KMS-11 (cell line): ENCODE measurements around the gene DSCAML1.

Experiments
- H2AFZ ChIP-seq: fragments of 200-600 bp; sonication (generic); 2 replicates; pipeline ENCODE4 v1.6.1; 2016; ENCODE audit warnings: antibody characterized with exemption, mixed run types, low read depth
- H3K27ac ChIP-seq: fragments of 200-600 bp; sonication (generic); 2 replicates; pipeline ENCODE4 v1.6.1; 2016; ENCODE audit warnings: mild to moderate bottlenecking, mixed run types
- H3K27me3 ChIP-seq: fragments of 200-600 bp; sonication (generic); 2 replicates; pipeline ENCODE4 v1.6.1; 2017; ENCODE audit warnings: mild to moderate bottlenecking, low read depth, mixed run types, moderate library complexity; ENCODE audit not compliant: insufficient read depth
- H3K36me3 ChIP-seq: fragments of 200-600 bp; sonication (generic); 2 replicates; pipeline ENCODE4 v1.6.1; 2017; ENCODE audit warnings: mild to moderate bottlenecking, mixed run types; ENCODE audit not compliant: insufficient read depth
- H3K4me1 ChIP-seq: fragments of 200-600 bp; sonication (generic); 2 replicates; pipeline ENCODE4 v1.6.1; 2016; ENCODE audit warnings: mild to moderate bottlenecking, low read depth, mixed run types; ENCODE audit not compliant: poor library complexity, severe bottlenecking
- H3K4me2 ChIP-seq: fragments of 200-600 bp; sonication (generic); 2 replicates; pipeline ENCODE4 v1.7.0; 2016; ENCODE audit warnings: mild to moderate bottlenecking, mixed run types
- H3K4me3 ChIP-seq: fragments of 200-600 bp; sonication (generic); IDR thresholded peaks from 2 replicates; pipeline ENCODE4 v1.6.1; 2017; ENCODE audit warnings: low read depth, low read length, mixed read lengths; ENCODE audit not compliant: insufficient read depth
- H3K79me2 ChIP-seq: fragments of 200-600 bp; sonication (generic); 2 replicates; pipeline ENCODE4 v1.6.1; 2016; ENCODE audit warnings: low read depth, mixed run types; ENCODE audit not compliant: insufficient read depth
- H3K9ac ChIP-seq: fragments of 200-600 bp; sonication (generic); 2 replicates; pipeline ENCODE4 v1.6.1; 2016; ENCODE audit warnings: mild to moderate bottlenecking, mixed run types
- H4K20me1 ChIP-seq: fragments of 200-600 bp; sonication (generic); 2 replicates; pipeline ENCODE4 v1.6.1; 2016; ENCODE audit warnings: mild to moderate bottlenecking, mixed run types; ENCODE audit not compliant: insufficient read depth
- TF ChIP-seq, protein P1 (sequence below): fragments of 200-600 bp; sonication (generic); conservative IDR thresholded peaks from 2 replicates; pipeline ENCODE4 v1.6.1; 2017; ENCODE audit warnings: low read depth, mild to moderate bottlenecking, antibody characterized with exemption, low read length, moderate library complexity, mixed read lengths

The DSCAML1 gene

GRCh38 chr11:117679461-117679860 lies 117.6 kb downstream of the DSCAML1 start:
- TF ChIP-seq, protein P1, sequence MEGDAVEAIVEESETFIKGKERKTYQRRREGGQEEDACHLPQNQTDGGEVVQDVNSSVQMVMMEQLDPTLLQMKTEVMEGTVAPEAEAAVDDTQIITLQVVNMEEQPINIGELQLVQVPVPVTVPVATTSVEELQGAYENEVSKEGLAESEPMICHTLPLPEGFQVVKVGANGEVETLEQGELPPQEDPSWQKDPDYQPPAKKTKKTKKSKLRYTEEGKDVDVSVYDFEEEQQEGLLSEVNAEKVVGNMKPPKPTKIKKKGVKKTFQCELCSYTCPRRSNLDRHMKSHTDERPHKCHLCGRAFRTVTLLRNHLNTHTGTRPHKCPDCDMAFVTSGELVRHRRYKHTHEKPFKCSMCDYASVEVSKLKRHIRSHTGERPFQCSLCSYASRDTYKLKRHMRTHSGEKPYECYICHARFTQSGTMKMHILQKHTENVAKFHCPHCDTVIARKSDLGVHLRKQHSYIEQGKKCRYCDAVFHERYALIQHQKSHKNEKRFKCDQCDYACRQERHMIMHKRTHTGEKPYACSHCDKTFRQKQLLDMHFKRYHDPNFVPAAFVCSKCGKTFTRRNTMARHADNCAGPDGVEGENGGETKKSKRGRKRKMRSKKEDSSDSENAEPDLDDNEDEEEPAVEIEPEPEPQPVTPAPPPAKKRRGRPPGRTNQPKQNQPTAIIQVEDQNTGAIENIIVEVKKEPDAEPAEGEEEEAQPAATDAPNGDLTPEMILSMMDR = no peak
- H3K27me3 ChIP-seq = no peaks in the 10 kb centered on the region
- H2AFZ ChIP-seq = no peak overlapping the region
- H3K4me1 ChIP-seq = no peaks in the 10 kb centered on the region
- H3K79me2 ChIP-seq = no peaks in the 10 kb centered on the region
- H4K20me1 ChIP-seq = no peaks in the 10 kb centered on the region
- H3K4me3 ChIP-seq = no peak overlapping the region
- no peak overlapping the region for H3K4me2 ChIP-seq
- H3K9ac ChIP-seq = no peak overlapping the region
- no peak overlapping the region for H3K27ac ChIP-seq
- no peaks in the 10 kb centered on the region for H3K36me3 ChIP-seq

DNA sequence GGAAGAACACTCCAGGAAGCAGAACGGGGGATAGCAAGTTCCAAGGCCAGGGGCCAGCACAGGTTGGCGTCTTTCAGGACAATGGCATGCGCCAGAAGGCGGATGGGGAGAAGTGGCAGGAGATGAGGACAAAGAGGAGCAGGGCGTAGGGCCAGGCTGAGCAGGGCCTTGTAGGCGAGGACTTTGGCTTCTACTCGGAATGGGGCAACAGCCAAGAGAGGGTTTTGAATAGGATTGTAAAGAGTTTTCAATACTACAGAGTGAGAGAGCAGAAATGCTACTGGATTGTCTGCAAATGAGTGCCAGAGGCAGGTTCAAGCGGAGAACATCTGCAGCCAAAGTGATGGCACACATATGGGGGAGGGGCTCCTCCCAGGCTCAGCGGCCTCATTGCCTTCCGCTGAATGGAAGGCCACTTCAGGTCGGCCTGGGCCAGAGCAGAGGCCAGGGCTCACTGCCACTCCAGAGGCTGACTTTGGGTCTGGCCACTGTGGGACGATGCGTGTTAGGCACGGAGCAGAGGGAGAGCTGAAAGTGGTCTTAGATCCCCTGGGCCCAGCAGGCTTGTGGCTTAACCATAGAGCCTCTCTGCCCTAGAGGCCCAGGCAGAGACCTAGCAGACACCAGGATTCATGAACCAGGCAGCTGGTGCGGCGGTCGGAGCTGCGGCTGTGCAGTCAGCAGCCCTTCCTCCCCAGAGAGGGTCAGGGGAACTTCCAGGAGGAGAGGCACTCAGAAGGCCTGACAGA lies 118.2 kb downstream of the DSCAML1 start:
- no peaks in the 10 kb centered on the region for H3K27me3 ChIP-seq
- TF ChIP-seq, protein P1 = no peak
- H3K4me3 ChIP-seq = no peak overlapping the region
- no peaks in the 10 kb centered on the region for H3K36me3 ChIP-seq
- no peak overlapping the region for H3K27ac ChIP-seq
- no peaks in the 10 kb centered on the region for H3K4me1 ChIP-seq
- no peaks in the 10 kb centered on the region for H3K79me2 ChIP-seq
- H2AFZ ChIP-seq = no peak overlapping the region
- no peak overlapping the region for H3K9ac ChIP-seq
- H3K4me2 ChIP-seq = no peak overlapping the region
- no peaks in the 10 kb centered on the region for H4K20me1 ChIP-seq

- no peak overlapping the region for H3K4me3 ChIP-seq
- H3K4me2 ChIP-seq = no peak overlapping the region
- no peaks in the 10 kb centered on the region for H3K36me3 ChIP-seq
- TF ChIP-seq, protein P1 = no peak
- no peaks in the 10 kb centered on the region for H3K79me2 ChIP-seq
- H2AFZ ChIP-seq = no peak overlapping the region
- H3K27ac ChIP-seq = no peak overlapping the region
- no peaks in the 10 kb centered on the region for H3K4me1 ChIP-seq
- no peak overlapping the region for H3K9ac ChIP-seq
- H3K27me3 ChIP-seq = no peaks in the 10 kb centered on the region
- no peaks in the 10 kb centered on the region for H4K20me1 ChIP-seq
Observed at GRCh38 chr11:117677729-117678310, 119.2 kb downstream of the DSCAML1 start.

GRCh38 chr11:117676501-117676900 lies 120.5 kb downstream of the DSCAML1 start:
- Histone ChIP-seq H3K27ac (no peak overlapping the region), H3K9ac (no peak overlapping the region), H3K4me2 (no peak overlapping the region), H3K4me1 (no peaks in the 10 kb centered on the region), H2AFZ (no peak overlapping the region), H4K20me1 (no peaks in the 10 kb centered on the region), H3K36me3 (no peaks in the 10 kb centered on the region), H3K27me3 (no peaks in the 10 kb centered on the region), H3K4me3 (no peak overlapping the region), H3K79me2 (no peaks in the 10 kb centered on the region)
- TF ChIP-seq, protein P1 = no peak
